GM19467 (cell line): Measurements from ENCODE around the gene ERGIC2.

Source experiments
- ATAC-seq: cut with Tn5 transposase; IDR thresholded peaks from one replicate; pipeline ENCODE4 v1.9.1; 2021; ENCODE audit warnings: mild to moderate bottlenecking, moderate library complexity; ENCODE audit not compliant: unreplicated experiment

Gene ERGIC2

GRCh38 chr12:29376118-29376517, 4.9 kb downstream of the ERGIC2 start:
- no peak for ATAC-seq

DNA sequence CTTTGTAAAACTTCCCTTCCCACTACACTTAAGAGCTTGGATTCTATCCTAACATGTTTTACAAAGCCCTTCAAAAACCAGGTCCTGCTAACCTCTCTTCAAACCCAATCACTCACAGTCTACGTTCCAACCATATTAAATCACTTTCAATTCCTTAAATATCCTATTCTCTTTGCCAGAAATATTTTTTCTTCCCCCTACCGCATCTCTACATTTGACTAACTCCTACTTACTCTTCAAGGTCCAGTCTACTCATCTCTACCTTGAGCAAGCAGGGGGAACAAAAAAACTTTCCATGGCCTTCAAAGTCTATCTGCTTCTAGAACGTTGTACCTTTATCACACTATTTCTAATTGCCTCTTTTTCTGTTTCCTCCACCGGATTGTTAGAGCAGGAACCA, 6.1 kb downstream of the ERGIC2 start:
- ATAC-seq, result no peak

- no peak for ATAC-seq
These were observed 7.0 kb downstream of the ERGIC2 start for GRCh38 chr12:29374012-29374411.

DNA sequence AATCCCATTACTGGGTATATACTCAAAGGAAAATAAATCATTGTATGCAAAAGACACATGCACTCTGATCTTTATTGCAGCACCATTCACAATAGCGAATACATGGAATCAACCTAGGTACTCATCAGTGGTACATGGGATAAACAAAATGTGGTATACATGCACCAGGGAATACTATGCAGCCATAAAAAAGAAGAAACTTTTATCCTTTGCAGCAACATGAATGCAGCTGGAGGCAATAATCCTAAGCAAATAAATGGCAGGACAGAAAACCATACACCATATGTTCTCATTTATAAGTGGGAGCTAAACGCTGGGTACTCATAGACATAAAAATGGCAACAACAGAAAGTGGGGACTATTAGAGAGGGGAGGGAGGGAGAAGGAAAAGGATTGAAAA, 15.9 kb downstream of the ERGIC2 start:
- ATAC-seq, result no peak

GRCh38 chr12:29354954-29355353, 26.0 kb downstream of the ERGIC2 start:
- no peak for ATAC-seq

DNA sequence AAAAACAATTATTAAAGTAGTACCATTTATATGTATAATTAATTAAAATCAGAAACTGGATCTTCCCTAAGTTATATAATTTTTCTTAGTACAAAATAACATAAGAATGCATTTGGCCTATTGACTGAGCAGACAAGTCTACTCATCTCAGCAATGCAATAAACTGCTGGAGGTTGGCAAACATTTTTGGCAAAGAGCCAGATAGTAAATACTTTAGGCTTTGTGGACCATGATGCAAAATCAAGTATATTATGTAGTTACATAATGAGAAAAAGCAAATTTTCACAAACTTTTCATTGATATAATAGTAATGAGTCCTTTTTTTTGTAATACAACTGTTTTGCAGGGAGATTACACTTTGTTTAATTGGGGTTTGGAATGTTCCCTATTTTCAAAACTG, 30.9 kb downstream of the ERGIC2 start:
- no peak for ATAC-seq

DNA sequence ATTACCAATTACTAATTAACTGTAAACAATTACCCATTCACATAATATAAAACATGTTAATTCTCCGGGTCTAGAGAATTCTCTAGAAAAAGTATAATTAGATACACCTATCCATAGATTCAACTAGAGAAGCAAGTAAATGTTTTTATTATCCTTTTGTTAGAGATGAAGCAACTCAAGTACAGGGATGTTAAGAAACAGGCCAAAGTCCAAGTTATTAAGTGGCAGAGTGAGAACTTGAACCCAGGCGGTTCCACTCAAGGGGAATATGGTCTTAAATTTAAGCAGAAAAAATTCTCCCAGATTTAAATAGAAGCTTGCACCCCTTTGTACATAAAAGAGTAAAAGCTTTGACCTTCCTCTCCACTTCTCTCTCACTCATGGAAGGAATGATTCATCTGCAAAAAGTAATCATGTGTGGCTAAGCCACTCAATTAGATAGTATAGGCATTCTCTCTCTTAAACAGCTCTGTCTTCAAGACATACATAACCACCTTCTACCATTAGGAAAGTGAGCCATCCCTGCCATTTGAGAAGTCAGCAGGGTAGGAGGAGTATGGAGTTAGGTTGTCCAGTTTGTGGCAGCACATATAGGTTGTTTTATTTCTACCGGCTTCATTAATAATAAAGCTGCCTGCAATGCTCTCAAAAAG, 34.1 kb downstream of the ERGIC2 start:
- no peak for ATAC-seq

DNA sequence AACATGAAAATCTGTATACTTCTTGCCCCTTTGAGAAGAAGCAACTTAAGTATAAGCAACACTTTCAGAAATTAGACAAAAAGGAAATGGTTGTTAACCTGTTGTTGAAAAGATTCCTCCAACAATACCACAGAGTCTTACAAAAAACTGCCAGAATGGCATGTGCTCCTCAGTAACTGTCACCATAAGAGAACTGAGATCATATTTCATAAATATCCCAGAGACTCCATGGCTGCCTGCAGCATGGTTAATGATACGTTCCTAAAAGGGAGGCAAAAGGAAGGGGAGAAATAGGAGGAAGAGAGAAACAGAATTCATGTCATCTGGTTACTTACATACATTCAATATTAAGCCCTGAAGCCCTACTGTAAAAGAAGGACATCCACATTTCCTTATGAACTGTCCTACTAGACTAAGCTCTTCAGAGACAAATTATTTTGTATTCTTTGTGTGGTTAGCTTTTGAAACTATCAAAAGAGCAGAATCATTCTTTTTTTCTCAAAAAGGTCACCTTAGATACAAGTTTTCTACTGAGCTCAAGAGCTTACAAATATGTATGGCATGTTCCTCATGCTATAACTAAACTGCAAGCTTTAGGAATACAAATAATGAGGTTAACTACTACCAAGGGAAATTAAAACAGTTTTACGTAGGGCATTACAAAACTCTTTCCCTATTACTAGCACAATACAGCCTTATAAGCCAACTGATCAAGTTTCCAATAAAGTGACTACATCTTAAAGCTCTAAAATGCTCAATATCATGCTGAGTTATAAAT, 37.8 kb downstream of the ERGIC2 start:
- ATAC-seq, result no peak

DNA sequence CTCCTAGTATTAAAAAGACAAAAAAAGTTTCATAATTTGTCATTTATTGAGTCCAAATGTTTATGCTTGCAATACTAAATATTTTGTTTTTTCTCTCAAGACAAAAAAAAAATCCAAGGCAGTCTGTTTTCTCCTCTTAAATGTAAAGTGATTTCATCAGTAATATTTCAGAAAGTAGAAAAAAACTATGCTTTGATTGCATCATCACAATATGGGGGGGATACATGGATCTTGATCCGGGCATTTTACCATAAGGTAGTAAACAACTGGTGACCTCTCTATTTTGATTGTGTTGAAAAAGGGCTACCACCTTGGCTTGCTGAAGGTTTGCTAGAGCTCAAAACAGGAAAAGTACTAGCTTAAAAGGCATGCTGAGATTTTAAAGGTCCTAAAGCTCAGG, 43.6 kb downstream of the ERGIC2 start:
- ATAC-seq, result no peak

DNA sequence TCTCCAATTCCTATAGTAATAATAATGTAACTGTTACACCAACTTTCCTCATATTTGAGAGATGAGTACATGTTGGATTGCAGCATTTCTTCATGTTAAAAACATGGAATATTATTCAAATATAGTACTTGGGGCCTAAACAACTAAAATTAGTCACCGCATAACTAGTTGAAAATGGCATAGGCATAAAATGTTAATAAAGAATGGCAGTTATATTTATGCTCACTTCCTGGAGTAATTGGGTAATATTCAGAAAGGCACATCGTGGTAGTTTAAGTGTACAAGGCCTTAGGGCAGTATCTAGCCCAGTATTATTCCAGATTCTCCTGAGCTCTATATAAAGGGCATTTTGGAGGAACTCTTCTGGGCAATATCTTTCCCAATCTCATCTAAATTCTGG, 46.0 kb downstream of the ERGIC2 start:
- ATAC-seq, result no peak

DNA sequence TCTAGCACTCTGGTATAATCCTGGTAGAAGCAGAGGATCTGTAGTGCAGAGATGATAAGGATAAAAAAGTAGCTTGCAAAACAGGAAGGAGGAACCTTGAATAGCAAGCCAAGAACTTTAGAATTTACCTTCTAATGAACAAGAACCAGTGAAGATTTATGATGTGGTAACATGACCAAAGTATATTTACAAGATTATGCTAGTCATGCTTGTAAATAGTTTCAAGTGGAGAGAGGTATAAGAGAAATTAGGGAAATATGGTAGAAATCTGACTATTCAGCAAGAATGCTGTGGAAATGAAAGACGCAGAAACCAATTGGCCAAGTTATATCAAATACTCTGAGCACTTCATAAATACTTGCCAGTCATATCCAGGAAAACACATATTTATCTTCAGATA, 47.8 kb downstream of the ERGIC2 start:
- no peak for ATAC-seq

GRCh38 chr12:29329411-29329810, 51.6 kb downstream of the ERGIC2 start:
- ATAC-seq, result no peak

- ATAC-seq, result no peak
These were observed 58.8 kb downstream of the ERGIC2 start for GRCh38 chr12:29322157-29322556.

GRCh38 chr12:29320295-29321085, 60.5 kb downstream of the ERGIC2 start:
- no peak for ATAC-seq

DNA sequence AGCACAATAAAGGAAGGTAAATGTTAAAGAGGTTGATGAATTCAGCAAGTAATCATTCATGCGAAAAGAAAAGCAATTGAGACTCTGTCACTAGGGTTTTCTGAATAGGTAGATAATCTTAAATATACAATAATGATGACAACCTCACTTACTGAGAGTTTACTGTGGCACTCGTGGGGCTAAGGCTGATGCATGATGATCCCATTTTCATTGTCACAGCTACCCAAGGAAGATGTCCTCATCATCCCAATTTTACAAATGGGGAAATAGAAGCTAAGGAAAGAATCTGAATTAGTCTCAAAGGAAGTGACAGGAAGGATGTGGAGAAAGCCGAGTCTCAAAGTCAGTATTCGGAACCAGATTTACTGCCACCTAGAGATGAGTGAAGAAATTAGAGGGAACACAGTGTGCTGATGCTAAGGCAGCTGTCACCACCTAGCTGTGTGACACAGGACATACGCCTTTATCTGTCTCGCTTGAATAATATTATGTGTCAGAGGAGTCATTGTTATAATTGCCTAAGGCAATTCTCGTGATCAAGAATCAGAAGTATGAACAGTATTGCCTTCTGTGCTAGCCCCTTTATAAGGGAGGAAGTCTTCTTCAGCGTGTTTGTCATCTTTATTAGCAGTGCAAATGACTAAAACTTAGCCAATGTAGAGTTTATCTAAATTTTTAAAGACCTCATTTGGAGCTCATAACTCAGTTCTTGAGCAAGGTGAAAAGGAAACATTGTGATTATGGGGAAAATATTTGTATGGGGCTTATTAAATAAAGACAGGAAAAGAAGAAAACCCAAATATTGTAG, 63.2 kb downstream of the ERGIC2 start:
- ATAC-seq, result peak; percentile 99

DNA sequence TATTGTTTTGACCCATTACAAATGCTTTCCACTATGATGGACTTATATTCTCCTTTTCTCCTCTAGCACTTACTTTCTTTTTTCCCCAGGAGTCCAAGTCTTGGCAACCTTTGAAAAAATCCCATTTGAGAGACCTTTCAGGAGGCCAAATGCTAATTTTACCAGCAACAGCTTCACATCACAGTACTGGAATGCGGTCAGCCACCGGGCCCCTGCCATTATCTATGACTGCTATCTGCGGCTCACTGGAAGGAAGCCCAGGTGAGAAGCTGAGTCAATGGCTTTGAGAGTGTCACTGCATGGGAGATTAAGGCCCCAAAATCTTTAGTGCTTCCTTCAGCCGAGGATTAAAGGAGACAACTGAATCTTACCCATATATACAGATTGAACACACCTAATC, 64.2 kb downstream of the ERGIC2 start:
- no peak for ATAC-seq

DNA sequence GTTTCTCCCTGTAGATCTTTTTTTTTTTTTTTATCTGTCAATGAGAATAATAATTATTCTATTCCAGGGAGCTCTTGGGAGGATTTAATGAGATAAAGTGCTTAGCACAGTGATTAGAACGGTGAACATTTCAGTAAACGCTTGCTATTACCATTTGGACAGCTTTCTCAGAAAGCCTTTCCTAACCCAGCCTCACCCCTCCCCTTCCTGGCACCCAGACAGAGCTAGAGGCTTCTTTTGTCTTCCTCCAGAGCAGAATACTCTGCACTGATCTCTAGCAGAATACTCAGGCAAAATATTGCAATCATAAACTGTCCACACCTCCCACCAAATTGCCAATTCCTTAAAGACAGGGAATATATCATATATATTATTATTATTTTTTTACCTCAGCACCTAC, 66.6 kb downstream of the ERGIC2 start:
- no peak for ATAC-seq

DNA sequence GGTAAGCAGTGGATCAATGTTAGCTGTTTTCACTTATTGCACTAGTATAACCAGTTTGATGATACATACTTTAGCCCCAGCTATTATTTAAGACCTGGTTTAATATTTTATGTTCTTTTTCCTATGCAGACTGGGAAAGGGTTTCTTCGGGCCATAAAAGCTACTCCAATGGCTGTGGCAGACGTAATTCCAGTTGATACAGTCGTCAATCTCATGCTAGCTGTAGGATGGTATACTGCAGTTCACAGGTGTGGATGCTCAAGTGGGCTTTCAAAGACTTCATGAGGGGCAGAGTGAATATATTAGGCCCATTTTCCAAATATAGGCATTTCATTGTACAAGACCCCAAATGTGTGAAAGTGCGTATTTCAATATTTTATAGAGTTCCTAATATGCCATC, 70.1 kb downstream of the ERGIC2 start:
- no peak for ATAC-seq

DNA sequence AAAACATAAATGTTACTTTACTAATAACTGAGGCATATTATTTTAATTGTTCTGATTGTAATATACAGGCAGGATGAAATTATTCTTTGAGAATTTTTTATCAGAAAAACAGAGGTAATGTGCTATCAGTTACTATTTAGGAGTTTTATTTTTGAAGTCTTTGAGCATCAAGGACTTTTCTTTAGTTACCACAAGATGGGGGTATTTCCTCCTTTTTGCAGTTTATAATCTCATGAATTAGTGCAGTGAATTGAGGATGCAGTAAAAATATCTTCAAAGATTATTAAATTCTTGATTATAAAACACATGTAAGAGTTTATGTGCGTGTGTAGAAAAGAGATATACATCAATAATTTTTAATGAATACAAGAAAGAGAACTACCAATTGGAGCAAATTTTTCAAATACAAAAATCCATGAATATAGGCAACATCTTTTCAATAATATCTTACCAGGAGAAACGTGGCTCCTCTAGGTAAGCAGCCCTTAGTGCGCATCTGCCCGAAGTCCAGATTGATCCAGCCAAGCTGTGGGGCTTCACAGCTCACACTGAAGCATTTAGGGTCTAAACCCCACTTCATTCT, 71.6 kb downstream of the ERGIC2 start:
- ATAC-seq, result no peak

GRCh38 chr12:29306682-29307081, 74.3 kb downstream of the ERGIC2 start:
- no peak for ATAC-seq

GRCh38 chr12:29306266-29306665, 74.7 kb downstream of the ERGIC2 start:
- no peak for ATAC-seq
